ENCODE data around the gene LZTS2. TPM values are rescaled to one million over a fixed set of nuclear protein-coding genes. Genes with fewer than 3 reads are reported as not detected.

The LZTS2 gene
- total RNA-seq, 2 donors from 2014 or later, result 15.0 to 24.8 TPM

DNA sequence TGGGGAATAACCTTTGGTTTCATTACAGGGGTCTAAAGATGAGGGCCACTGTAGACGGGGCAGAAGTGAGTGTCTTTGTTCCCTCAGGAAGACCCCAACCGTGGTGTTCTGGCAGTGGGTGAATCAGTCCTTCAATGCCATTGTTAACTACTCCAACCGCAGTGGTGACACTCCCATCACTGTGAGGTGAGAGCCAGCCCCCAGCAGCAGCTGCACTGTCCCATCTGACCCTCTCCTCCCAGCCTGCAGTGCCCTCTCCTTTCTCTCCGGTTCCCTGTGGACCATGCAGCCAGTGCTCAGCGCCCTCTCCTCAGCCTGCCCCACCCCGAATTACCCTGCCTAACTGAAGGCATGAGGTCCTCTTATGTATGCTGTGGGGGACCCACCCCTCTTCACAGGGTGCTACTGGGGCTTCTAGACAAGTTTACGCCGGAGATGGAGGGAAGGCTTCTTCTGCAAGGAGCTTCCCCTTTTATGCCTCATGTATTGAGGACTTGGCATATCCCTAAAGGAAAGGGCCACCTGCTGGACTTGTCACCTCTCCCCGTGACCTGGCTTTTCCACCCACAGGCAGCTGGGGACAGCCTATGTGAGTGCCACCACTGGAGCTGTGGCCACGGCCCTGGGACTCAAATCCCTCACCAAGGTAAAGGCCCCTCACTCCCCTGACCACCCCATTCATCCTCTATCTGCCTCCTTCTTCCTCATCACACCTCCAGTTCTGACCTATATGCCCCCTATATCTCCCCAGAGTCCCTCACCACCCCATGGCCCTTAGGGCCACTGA, 36.5 kb downstream of the LZTS2 start:
- no peaks in the 10 kb centered on the region for H3K27me3 Mint-ChIP-seq
- no peak overlapping the region for H3K27ac Mint-ChIP-seq
- H3K4me3 Mint-ChIP-seq, result no peak overlapping the region
- H3K4me1 Mint-ChIP-seq, result peaks cover 16% of the 10 kb centered on the region
- no peaks in the 10 kb centered on the region for H3K9me3 Mint-ChIP-seq
- ATAC-seq (replicated peaks), result no peak
- H3K36me3 Mint-ChIP-seq (ENCODE audit: low read depth), result peaks cover 72% of the 10 kb centered on the region

- ATAC-seq (replicated peaks), result no peak
- peaks cover 19% of the 10 kb centered on the region for H3K4me1 Mint-ChIP-seq
- H3K4me3 Mint-ChIP-seq, result no peak overlapping the region
- no peaks in the 10 kb centered on the region for H3K9me3 Mint-ChIP-seq
- peaks cover 66% of the 10 kb centered on the region for H3K36me3 Mint-ChIP-seq (ENCODE audit: low read depth)
- H3K27me3 Mint-ChIP-seq, result no peaks in the 10 kb centered on the region
- H3K27ac Mint-ChIP-seq, result no peak overlapping the region
These were observed 37.1 kb downstream of the LZTS2 start for GRCh38 chr10:101036726-101037125.

DNA sequence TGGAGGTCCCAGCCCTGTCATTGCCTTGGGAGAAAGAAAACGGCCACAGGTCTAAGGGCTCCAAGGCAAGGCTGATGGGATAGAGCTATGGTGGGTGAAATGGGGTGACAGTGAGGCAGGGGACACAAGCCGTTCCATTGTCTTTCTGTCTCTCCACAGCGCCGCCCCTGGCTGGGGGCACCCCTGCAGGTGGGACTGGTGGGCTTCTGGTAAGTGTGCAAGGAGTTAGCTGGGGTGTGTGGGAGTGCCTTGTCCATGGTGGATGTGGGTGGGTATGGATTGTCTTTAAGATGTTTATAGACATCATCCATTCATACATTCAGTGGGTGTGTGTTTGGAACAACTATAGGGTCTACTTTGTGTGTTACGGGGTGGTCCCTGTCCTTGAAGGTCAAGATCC, 38.9 kb downstream of the LZTS2 start:
- H3K27ac Mint-ChIP-seq, result no peak overlapping the region
- no peaks in the 10 kb centered on the region for H3K9me3 Mint-ChIP-seq
- H3K27me3 Mint-ChIP-seq, result no peaks in the 10 kb centered on the region
- peaks cover 52% of the 10 kb centered on the region for H3K36me3 Mint-ChIP-seq (ENCODE audit: low read depth)
- ATAC-seq (replicated peaks), result no peak
- peaks cover 22% of the 10 kb centered on the region for H3K4me1 Mint-ChIP-seq
- H3K4me3 Mint-ChIP-seq, result no peak overlapping the region

GRCh38 chr10:101040061-101040460, 40.5 kb downstream of the LZTS2 start:
- H3K36me3 Mint-ChIP-seq (ENCODE audit: low read depth), result peaks cover 40% of the 10 kb centered on the region
- H3K9me3 Mint-ChIP-seq, result no peaks in the 10 kb centered on the region
- H3K27ac Mint-ChIP-seq, result no peak overlapping the region
- no peaks in the 10 kb centered on the region for H3K27me3 Mint-ChIP-seq
- no peak for ATAC-seq (replicated peaks)
- peaks cover 20% of the 10 kb centered on the region for H3K4me1 Mint-ChIP-seq
- H3K4me3 Mint-ChIP-seq, result no peak overlapping the region

DNA sequence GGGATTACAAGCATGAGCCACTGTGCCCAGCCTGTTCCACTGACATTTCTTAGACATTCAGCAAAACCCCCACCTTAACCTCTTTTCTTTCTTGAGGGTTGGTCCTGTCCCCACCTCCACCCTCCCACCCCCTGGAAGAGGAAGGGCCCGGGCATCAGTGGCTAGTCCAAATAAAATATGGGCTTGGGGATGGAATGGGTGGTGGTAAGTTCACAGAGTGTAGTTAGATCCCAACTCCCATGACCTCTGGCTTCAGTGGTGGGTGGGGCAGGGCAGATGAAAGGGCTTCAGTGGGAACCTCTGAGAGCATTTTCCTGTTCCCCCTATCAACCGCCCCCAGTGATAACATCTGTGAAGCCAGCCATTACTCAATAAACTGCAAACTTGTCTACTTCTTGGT, 41.2 kb downstream of the LZTS2 start:
- peaks cover 32% of the 10 kb centered on the region for H3K36me3 Mint-ChIP-seq (ENCODE audit: low read depth)
- no peak overlapping the region for H3K4me3 Mint-ChIP-seq
- no peaks in the 10 kb centered on the region for H3K9me3 Mint-ChIP-seq
- no peak for ATAC-seq (replicated peaks)
- peaks cover 20% of the 10 kb centered on the region for H3K4me1 Mint-ChIP-seq
- no peak overlapping the region for H3K27ac Mint-ChIP-seq
- no peaks in the 10 kb centered on the region for H3K27me3 Mint-ChIP-seq

GRCh38 chr10:101041252-101041761, 41.7 kb downstream of the LZTS2 start:
- H3K36me3 Mint-ChIP-seq (ENCODE audit: low read depth), result peaks cover 27% of the 10 kb centered on the region
- H3K27me3 Mint-ChIP-seq, result peaks cover 2% of the 10 kb centered on the region
- ATAC-seq (replicated peaks), result peak; percentile 71
- no peak overlapping the region for H3K27ac Mint-ChIP-seq
- H3K4me3 Mint-ChIP-seq, result no peak overlapping the region
- no peaks in the 10 kb centered on the region for H3K9me3 Mint-ChIP-seq
- peaks cover 20% of the 10 kb centered on the region for H3K4me1 Mint-ChIP-seq

- Mint-ChIP-seq H3K4me1 (peaks cover 20% of the 10 kb centered on the region), H3K27ac (peak overlapping the region; percentile 94), H3K27me3 (peaks cover 8% of the 10 kb centered on the region), H3K4me3 (peak overlapping the region; percentile 87), H3K36me3 (ENCODE audit: low read depth) (peaks cover 19% of the 10 kb centered on the region), H3K9me3 (no peaks in the 10 kb centered on the region)
- no peak for ATAC-seq (replicated peaks)
These were observed 42.5 kb downstream of the LZTS2 start for GRCh38 chr10:101042118-101042517.

DNA sequence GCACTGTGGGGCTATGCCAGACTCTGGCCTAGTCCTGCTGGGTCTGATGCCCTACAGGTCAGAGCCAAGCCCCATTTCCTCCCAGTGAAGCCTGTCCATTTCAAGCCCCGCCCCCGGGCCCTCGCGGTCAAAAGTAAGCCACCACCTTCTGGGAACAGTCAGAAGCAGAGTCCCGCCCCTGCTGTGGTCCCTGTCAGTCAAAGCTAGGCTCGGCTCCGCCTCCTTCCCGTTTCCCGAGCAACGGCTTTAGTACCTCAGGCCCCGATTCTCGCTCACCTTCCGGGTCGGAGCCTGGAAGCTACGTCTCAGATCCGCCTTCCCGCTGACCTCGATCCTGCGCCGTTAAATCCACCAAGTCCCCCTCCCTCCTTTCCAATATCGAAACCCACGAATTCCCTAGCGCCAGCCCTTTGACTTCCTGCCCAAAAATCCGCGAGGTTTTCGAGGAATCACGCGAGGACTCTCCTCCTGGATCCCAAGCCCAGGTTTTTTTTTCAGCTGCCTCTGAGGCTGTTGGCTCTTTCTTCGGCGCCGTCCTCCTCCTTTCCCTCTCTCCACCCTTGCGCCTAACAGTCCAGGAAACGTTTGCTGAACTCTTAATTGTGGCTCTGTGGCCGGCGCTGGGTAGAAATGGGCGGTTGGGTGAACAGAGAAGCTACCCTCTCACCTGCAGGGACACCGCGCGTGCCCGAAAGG, 43.2 kb downstream of the LZTS2 start:
- Mint-ChIP-seq H3K27me3 (peaks cover 15% of the 10 kb centered on the region), H3K27ac (peak overlapping the region; percentile 94), H3K9me3 (no peaks in the 10 kb centered on the region), H3K36me3 (ENCODE audit: low read depth) (peaks cover 12% of the 10 kb centered on the region), H3K4me3 (peak overlapping the region; percentile 87), H3K4me1 (peaks cover 20% of the 10 kb centered on the region)
- ATAC-seq (replicated peaks), result peak; percentile 97

DNA sequence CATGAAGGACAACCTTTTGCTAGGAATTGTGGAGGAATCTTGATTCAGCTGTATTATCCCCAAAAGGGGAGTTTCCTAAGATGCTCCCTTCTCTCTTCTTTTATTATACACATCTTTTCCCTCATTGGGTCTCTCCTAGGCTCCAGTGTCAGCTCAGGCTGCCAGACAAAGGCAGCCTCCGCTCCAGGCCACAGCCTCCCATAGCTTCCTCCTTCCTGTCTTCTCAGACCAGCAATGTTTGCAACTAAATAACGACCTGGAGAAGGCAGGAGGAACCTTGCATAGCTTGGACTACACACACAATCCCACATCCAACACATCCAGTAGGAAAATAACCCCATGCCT, 43.7 kb downstream of the LZTS2 start:
- H3K4me3 Mint-ChIP-seq, result peak overlapping the region; percentile 87
- peaks cover 21% of the 10 kb centered on the region for H3K27me3 Mint-ChIP-seq
- H3K27ac Mint-ChIP-seq, result peak overlapping the region; percentile 94
- no peaks in the 10 kb centered on the region for H3K9me3 Mint-ChIP-seq
- peaks cover 21% of the 10 kb centered on the region for H3K4me1 Mint-ChIP-seq
- peaks cover 7% of the 10 kb centered on the region for H3K36me3 Mint-ChIP-seq (ENCODE audit: low read depth)
- no peak for ATAC-seq (replicated peaks)

DNA sequence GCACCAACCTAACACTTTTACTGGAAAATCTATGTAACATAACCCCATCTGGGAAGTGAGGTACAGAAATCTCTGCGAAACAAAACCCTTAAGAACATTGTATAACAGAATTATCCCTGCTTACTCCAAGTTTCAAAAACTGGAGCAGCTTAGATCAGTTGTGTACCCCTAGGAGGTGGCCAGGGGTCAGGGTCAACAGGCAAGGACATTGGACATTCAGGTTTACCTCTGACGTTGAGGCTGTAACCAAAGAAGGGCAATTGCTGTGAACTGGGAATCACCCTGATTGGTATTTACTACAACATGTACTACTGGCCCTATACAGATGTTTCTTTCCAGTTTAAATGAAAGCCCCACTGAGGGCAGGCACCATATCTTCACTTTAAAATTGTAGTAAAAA, 44.5 kb downstream of the LZTS2 start:
- no peaks in the 10 kb centered on the region for H3K9me3 Mint-ChIP-seq
- no peak overlapping the region for H3K27ac Mint-ChIP-seq
- no peak overlapping the region for H3K4me3 Mint-ChIP-seq
- ATAC-seq (replicated peaks), result no peak
- peaks cover 27% of the 10 kb centered on the region for H3K4me1 Mint-ChIP-seq
- no peaks in the 10 kb centered on the region for H3K36me3 Mint-ChIP-seq (ENCODE audit: low read depth)
- peaks cover 28% of the 10 kb centered on the region for H3K27me3 Mint-ChIP-seq

DNA sequence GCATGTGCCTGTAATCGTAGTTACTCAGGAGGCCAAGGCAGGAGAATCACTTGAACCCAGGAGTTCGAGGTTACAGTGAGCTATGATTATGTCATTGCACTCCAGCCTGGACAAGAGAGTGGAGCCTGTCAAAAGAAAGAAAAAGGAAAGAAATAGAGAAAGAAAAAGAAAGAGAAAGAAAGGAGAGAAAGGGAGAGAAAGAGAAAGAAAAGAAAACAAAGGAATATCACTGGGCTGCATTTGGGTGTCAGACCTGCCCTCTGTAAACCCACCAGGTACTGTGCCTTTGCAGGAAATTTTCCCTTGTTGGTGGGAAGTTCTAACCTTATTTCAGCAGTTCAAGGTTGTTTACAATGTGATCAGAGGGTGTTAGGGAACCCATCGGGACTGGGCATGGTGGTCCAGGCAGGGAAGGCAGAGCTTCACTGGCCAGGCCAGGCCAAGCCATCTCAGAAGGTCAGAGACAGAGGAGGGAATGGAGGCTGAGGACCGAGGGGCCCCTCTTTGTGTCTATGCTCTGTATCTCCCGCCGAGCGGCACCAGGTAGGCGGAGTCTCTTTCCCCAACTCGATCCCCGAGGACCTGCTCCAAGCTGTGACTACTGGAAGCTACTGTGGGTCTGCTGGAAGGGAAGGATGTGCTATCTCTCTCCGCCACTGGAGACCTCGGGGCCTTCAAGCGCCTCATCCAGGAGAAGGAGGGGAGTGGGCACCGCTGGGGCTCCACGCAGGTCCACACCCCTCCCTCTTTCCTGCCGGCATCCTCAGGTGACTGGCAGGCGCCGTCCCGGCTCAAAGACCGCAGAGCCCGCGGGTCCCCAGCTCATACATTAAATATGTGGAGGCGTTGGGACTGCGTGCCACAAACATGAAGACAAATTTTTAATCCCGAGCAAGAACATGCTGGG, 47.0 kb downstream of the LZTS2 start:
- Mint-ChIP-seq H3K4me3 (no peak overlapping the region), H3K27me3 (peaks cover 41% of the 10 kb centered on the region)

GRCh38 chr10:101047268-101047667, 47.7 kb downstream of the LZTS2 start:
- Mint-ChIP-seq H3K9me3 (no peaks in the 10 kb centered on the region), H3K27ac (no peak overlapping the region), H3K4me3 (no peak overlapping the region), H3K27me3 (peaks cover 41% of the 10 kb centered on the region), H3K4me1 (peaks cover 26% of the 10 kb centered on the region), H3K36me3 (ENCODE audit: low read depth) (no peaks in the 10 kb centered on the region)
- ATAC-seq (replicated peaks), result no peak

More for the DNA sequence above, 47.0 kb downstream of the LZTS2 start:
- Mint-ChIP-seq H3K9me3 (no peaks in the 10 kb centered on the region), H3K4me1 (peaks cover 29% of the 10 kb centered on the region), H3K27ac (no peak overlapping the region), H3K36me3 (ENCODE audit: low read depth) (no peaks in the 10 kb centered on the region)
- no peak for ATAC-seq (replicated peaks)

DNA sequence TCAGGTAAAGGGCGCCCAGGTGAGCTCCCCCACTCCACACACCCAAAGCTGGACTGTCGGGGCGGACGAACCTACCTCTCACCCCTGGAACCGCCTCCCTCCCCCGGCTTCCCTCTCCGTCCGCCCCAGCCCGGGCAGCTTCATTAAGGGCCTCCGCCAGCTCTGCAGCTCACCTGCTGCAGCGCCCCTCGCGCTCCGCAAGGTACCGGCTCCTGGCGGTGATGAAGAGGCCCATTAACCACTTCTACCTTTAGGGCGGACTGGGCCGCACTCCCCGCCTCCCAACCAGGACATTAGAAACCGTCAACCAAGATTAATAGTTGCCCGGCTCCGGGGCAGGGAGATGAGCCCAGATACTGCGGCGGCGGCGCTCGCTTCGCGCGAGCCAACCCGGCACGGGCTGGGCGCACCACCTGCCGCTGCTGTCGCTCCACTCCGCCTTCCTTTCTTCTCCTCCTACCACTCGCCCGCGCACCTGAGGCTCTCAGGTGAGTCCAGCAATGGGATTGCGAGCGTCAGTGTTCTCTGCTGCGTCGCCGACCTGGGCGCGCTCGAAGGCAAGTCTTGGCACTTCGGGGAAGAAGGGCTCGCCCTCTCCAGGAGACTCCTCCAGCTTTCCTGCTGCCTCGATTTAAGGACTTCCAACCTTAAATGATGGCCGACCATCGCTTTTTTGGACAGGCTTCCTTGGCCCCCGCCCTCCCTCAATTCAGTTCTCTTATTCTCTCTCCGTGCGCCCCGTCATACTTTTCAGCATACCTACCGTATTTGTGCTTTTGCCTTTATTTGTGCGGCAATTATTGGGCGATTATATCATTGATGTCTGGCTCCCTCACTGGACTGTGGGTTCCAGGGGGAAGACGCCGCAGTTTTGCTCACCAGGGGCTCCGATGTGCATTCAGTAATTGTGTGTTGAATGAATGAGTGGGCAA, 48.6 kb downstream of the LZTS2 start:
- H3K4me3 Mint-ChIP-seq, result no peak overlapping the region
- H3K27me3 Mint-ChIP-seq, result peaks cover 41% of the 10 kb centered on the region
- H3K4me1 Mint-ChIP-seq, result peaks cover 19% of the 10 kb centered on the region
- H3K27ac Mint-ChIP-seq, result no peak overlapping the region
- H3K36me3 Mint-ChIP-seq (ENCODE audit: low read depth), result no peaks in the 10 kb centered on the region
- ATAC-seq (replicated peaks), result no peak
- no peaks in the 10 kb centered on the region for H3K9me3 Mint-ChIP-seq
